BLaER1 treated with 17β-estradiol and CSF1 and Interleukin-3, amounts not matched to agents 10 nM and 100 nM (cell line): Measurements from ENCODE around the gene OR2C3.

ENCODE experiments used
- H3K27ac ChIP-seq, 11 experiments: shearing (Covaris generic); formaldehyde crosslinking; 2 replicates each; pipeline ENCODE4 v1.8.1; 2022
- H3K27me3 ChIP-seq, 11 experiments: shearing (Covaris generic); formaldehyde crosslinking; 2 replicates each; pipeline ENCODE4 v1.8.1; 2022
- H3K36me3 ChIP-seq, 11 experiments: shearing (Covaris generic); formaldehyde crosslinking; 2 replicates each; pipeline ENCODE4 v1.8.1; 2022
- H3K4me1 ChIP-seq, 10 experiments: shearing (Covaris generic); formaldehyde crosslinking; 2 replicates each; pipeline ENCODE4 v1.8.1; 2022
- H3K4me2 ChIP-seq, 11 experiments: shearing (Covaris generic); formaldehyde crosslinking; 2 replicates each; pipeline ENCODE4 v1.8.1; 2022
- H3K4me3 ChIP-seq, 10 experiments: shearing (Covaris generic); formaldehyde crosslinking; 2 replicates each; pipeline ENCODE4 v1.8.1; 2022
- H3K9ac ChIP-seq, 11 experiments: shearing (Covaris generic); formaldehyde crosslinking; 2 replicates each; pipeline ENCODE4 v1.8.1; 2022
- H3K9me3 ChIP-seq, 11 experiments: shearing (Covaris generic); formaldehyde crosslinking; replicated peaks in 1 of 11; 2 replicates each; pipeline ENCODE4 v1.8.1; 2022
- H4K20me1 ChIP-seq, 11 experiments: shearing (Covaris generic); formaldehyde crosslinking; 2 replicates each; pipeline ENCODE4 v1.8.1; 2022
- Cebpa-rat ChIP-seq, 11 experiments: shearing (Covaris generic); IDR thresholded peaks; 2 replicates each; pipeline ENCODE4 v1.8.1; 2022

Gene OR2C3

GRCh38 chr1:247551721-247552120 lies 15.5 kb upstream of the OR2C3 start:
- H3K4me1 ChIP-seq = 0 out of 20 replicates have a peak, but pooled peaks cover 0 to 6% (median 0%) of the 10 kb centered on the region in 10 experiments
- H3K27me3 ChIP-seq = no peaks in the 10 kb centered on the region
- H3K4me3 ChIP-seq = no peak overlapping the region
- peaks cover 0 to 14% (median 0%) of the 10 kb centered on the region in 11 experiments; a peak in 1 of 22 replicates for H3K9me3 ChIP-seq
- H3K9ac ChIP-seq = no peak overlapping the region
- no peak overlapping the region for H3K27ac ChIP-seq
- H3K4me2 ChIP-seq = no peak overlapping the region
- no peaks in the 10 kb centered on the region for H4K20me1 ChIP-seq
- no peaks in the 10 kb centered on the region for H3K36me3 ChIP-seq
- no peak for TF ChIP-seq Cebpa-rat (IDR thresholded peaks at IDR 0.05)

DNA sequence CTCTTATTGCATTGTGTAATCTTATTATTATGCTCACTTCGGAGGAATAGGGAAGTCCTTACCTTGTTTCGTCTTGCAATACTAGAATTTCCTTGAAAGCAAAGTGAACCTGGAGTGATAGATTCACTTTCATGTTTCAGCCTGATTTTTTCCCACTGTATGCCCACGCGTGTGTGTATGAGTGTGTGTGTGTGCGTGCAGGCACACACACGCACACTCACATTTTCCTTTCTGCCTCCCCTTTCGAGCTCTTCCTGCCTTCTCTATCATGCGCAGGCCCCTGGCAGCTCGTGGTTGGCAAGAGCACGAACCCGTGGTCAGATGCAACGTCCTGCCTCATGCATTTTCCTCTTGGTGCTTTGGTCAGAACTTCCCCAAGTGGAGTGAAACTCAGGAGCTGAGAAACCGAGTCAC lies 12.5 kb upstream of the OR2C3 start, which contains the start of gene GCSAML:
GCSAML (plus strand) TSS at position 366 of the 414 bp plus-strand sequence. CDS start 58 bp downstream, outside the sequence.
- H3K4me3 ChIP-seq = no peak within 1 kb of the TSS
- H3K27me3 ChIP-seq = no peaks in the 10 kb centered on the region
- H3K27ac ChIP-seq = no peak within 1 kb of the TSS
- H3K4me2 ChIP-seq = no peak within 1 kb of the TSS; a peak in 1 of 22 replicates
- H3K9ac ChIP-seq = no peak within 1 kb of the TSS
- no peaks in the 10 kb centered on the region for H3K36me3 ChIP-seq
- H3K9me3 ChIP-seq = peaks cover 0 to 11% (median 0%) of the 10 kb centered on the region in 11 experiments; a peak in 1 of 22 replicates
- TF ChIP-seq Cebpa-rat (IDR thresholded peaks at IDR 0.05) = no peak
- H4K20me1 ChIP-seq = no peaks in the 10 kb centered on the region
- H3K4me1 ChIP-seq = 0 out of 20 replicates have a peak, but pooled peaks cover 0 to 6% (median 0%) of the 10 kb centered on the region in 10 experiments

- no peak for TF ChIP-seq Cebpa-rat (IDR thresholded peaks at IDR 0.05)
- Histone ChIP-seq H3K9ac (no peak overlapping the region), H3K4me1 (0 out of 20 replicates have a peak, but pooled peaks cover 0 to 6% (median 0%) of the 10 kb centered on the region in 10 experiments), H3K4me2 (no peak overlapping the region), H4K20me1 (no peaks in the 10 kb centered on the region), H3K27ac (no peak overlapping the region), H3K36me3 (no peaks in the 10 kb centered on the region), H3K9me3 (peaks cover 0 to 11% (median 0%) of the 10 kb centered on the region in 11 experiments; a peak in 1 of 22 replicates), H3K4me3 (no peak overlapping the region), H3K27me3 (no peaks in the 10 kb centered on the region)
These were observed 11.9 kb upstream of the OR2C3 start for GRCh38 chr1:247548092-247548491.

DNA sequence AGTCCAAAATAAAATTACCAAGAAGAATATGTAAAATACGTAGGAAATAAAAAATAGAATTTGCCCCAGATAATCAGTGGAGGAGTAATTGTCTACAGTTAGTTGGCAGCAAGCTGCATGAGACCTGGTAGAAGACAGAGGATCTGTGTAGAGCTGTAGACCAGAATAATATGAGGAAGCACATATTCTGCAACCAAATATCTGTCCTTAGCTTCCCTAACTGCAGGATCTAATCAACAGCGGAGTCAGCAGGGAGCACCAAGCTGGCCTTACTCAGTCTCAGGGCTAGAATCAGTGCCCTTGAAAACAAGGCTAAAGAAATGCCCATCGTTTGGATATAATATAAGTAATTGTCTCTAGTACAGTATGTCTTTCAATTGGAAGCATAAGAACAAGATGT lies 6.6 kb upstream of the OR2C3 start:
- no peaks in the 10 kb centered on the region for H3K27me3 ChIP-seq

GRCh38 chr1:247540581-247540980 lies 4.3 kb upstream of the OR2C3 start:
- H3K9me3 ChIP-seq = peaks cover 0 to 12% (median 0%) of the 10 kb centered on the region in 11 experiments; a peak in 5 of 22 replicates
- no peaks in the 10 kb centered on the region for H4K20me1 ChIP-seq

More for the DNA sequence above, 6.6 kb upstream of the OR2C3 start:
- Histone ChIP-seq H3K4me3 (no peak overlapping the region), H4K20me1 (no peaks in the 10 kb centered on the region), H3K27ac (no peak overlapping the region), H3K9me3 (peaks cover 0 to 11% (median 0%) of the 10 kb centered on the region in 11 experiments; a peak in 3 of 22 replicates), H3K36me3 (no peaks in the 10 kb centered on the region), H3K4me2 (no peak overlapping the region), H3K4me1 (peaks cover 0 to 20% (median 10%) of the 10 kb centered on the region in 10 experiments; a peak in 12 of 20 replicates), H3K9ac (no peak overlapping the region)
- no peak for TF ChIP-seq Cebpa-rat (IDR thresholded peaks at IDR 0.05)

DNA sequence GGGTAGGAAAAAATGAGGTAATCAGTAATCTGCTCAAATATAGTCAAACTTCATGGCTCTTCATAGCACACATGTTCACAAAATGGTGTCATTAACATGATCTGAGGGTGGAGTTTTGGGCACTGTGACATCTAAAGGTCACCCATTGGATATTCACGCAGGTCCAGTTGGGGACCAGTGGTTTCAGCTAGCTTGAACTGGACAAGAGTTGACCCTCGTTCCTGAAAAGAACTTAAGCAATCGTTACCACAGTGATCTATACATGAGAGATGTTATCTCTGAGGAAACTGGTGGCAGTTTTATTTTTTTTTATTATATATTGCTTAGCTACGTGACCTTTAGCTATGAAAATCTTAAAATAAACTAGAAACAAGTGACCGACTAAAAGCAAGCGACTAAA lies 3.0 kb upstream of the OR2C3 start:
- Histone ChIP-seq H3K9ac (no peak overlapping the region), H3K27me3 (no peaks in the 10 kb centered on the region)

More at GRCh38 chr1:247540581-247540980, 4.3 kb upstream of the OR2C3 start:
- Histone ChIP-seq H3K27ac (no peak overlapping the region), H3K27me3 (no peaks in the 10 kb centered on the region), H3K4me3 (no peak overlapping the region), H3K4me2 (peak overlapping the region in 4 of 11 experiments; percentile 38 to 56 (median 52); a peak in 6 of 22 replicates), H3K4me1 (peaks cover 3 to 20% (median 11%) of the 10 kb centered on the region in 10 experiments; a peak in 14 of 20 replicates), H3K9ac (no peak overlapping the region), H3K36me3 (no peaks in the 10 kb centered on the region)
- no peak for TF ChIP-seq Cebpa-rat (IDR thresholded peaks at IDR 0.05)

GRCh38 chr1:247538561-247538960 lies 2.3 kb upstream of the OR2C3 start:
- H3K4me1 ChIP-seq = peaks cover 5 to 20% (median 12%) of the 10 kb centered on the region in 10 experiments; a peak in 14 of 20 replicates
- peaks cover 0 to 12% (median 0%) of the 10 kb centered on the region in 11 experiments; a peak in 5 of 22 replicates for H3K9me3 ChIP-seq
- H3K27ac ChIP-seq = no peak overlapping the region
- no peak overlapping the region for H3K4me3 ChIP-seq
- no peaks in the 10 kb centered on the region for H3K27me3 ChIP-seq
- TF ChIP-seq Cebpa-rat (IDR thresholded peaks at IDR 0.05) = no peak
- no peaks in the 10 kb centered on the region for H4K20me1 ChIP-seq
- H3K9ac ChIP-seq = no peak overlapping the region
- H3K36me3 ChIP-seq = no peaks in the 10 kb centered on the region
- no peak overlapping the region for H3K4me2 ChIP-seq

More for the DNA sequence above, 3.0 kb upstream of the OR2C3 start:
- TF ChIP-seq Cebpa-rat (IDR thresholded peaks at IDR 0.05) = no peak
- H3K4me1 ChIP-seq = peaks cover 5 to 20% (median 12%) of the 10 kb centered on the region in 10 experiments; a peak in 14 of 20 replicates
- H3K27ac ChIP-seq = no peak overlapping the region
- peaks cover 0 to 12% (median 0%) of the 10 kb centered on the region in 11 experiments; a peak in 5 of 22 replicates for H3K9me3 ChIP-seq
- H3K4me3 ChIP-seq = no peak overlapping the region
- peak overlapping the region in 6 of 11 experiments; percentile 38 to 58 (median 54); a peak in 7 of 22 replicates for H3K4me2 ChIP-seq
- no peaks in the 10 kb centered on the region for H3K36me3 ChIP-seq
- no peaks in the 10 kb centered on the region for H4K20me1 ChIP-seq

- no peak overlapping the region for H3K9ac ChIP-seq
- H4K20me1 ChIP-seq = no peaks in the 10 kb centered on the region
- H3K4me1 ChIP-seq = peaks cover 5 to 17% (median 11%) of the 10 kb centered on the region in 10 experiments; a peak in 14 of 20 replicates
- no peaks in the 10 kb centered on the region for H3K27me3 ChIP-seq
- no peak overlapping the region for H3K27ac ChIP-seq
- no peak for TF ChIP-seq Cebpa-rat (IDR thresholded peaks at IDR 0.05)
- 0 out of 22 replicates have a peak overlapping the region, but pooled peaks of 1 of the 11 experiments have one; percentile 7 for H3K4me2 ChIP-seq
- H3K36me3 ChIP-seq = no peaks in the 10 kb centered on the region
- H3K4me3 ChIP-seq = no peak overlapping the region
- peaks cover 9 to 31% (median 18%) of the 10 kb centered on the region in 11 experiments for H3K9me3 ChIP-seq
These were observed 838 bp downstream of the OR2C3 start for GRCh38 chr1:247535402-247535801.

DNA sequence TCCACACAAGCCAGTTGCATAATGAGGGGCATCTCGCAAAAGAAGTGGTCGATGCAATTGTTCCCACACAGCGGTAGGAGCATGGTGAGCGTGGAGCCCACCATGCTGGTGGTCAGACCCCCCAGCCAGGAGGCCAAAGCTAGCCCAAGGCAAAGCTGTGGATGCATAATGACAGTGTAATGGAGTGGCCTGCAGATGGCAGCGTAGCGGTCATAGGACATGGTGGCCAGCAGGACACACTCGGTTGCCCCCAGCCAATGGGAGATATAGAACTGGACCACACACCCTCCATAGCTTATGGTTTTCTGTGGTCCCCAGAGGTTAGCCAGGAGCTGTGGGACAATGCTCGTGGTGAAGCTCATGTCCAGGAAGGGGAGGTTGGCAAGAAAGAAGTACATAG lies 4.3 kb downstream of the OR2C3 start:
- H4K20me1 ChIP-seq = no peaks in the 10 kb centered on the region

More for the DNA sequence above, 4.3 kb downstream of the OR2C3 start:
- Histone ChIP-seq H3K9ac (no peak overlapping the region), H3K4me2 (no peak overlapping the region), H3K4me3 (no peak overlapping the region), H3K36me3 (no peaks in the 10 kb centered on the region), H3K27me3 (no peaks in the 10 kb centered on the region), H3K4me1 (peaks cover 0 to 13% (median 0%) of the 10 kb centered on the region in 10 experiments; a peak in 3 of 20 replicates), H3K9me3 (peaks cover 9 to 20% (median 17%) of the 10 kb centered on the region in 11 experiments), H3K27ac (no peak overlapping the region)
- no peak for TF ChIP-seq Cebpa-rat (IDR thresholded peaks at IDR 0.05)
